H1 (cell line): ENCODE data around the gene ASCC1. TPM values are rescaled to one million over a fixed set of nuclear protein-coding genes. Genes with fewer than 3 reads are reported as not detected.

Source experiments
- CTCF ChIA-PET: fragments of 300-600 bp; sonication (Branson Sonifier 250); formaldehyde crosslinking; loops from one replicate; lab custom pipeline; 2021; ENCODE audit not compliant: partially characterized antibody; lab: Charles Lee
- POLR2A ChIA-PET: fragments of 300-600 bp; sonication (Branson Sonifier 250); formaldehyde crosslinking; loops from one replicate; lab custom pipeline; 2021; ENCODE audit warnings: inconsistent platforms; ENCODE audit not compliant: partially characterized antibody; lab: Charles Lee
- DNase-seq, 2 experiments: peaks; one replicate each; pipeline versions ENCODE4 v3.0.0 to v3.0.0-alpha.2; 2010 to 2022; ENCODE audit warnings: low spot score in 2 of 2, low read depth in 1 of 2, mixed read lengths in 1 of 2
- FAIRE-seq: peaks from 2 replicates; lab custom pipeline; 2011; peaks lifted over from hg19 to GRCh38; lab: Jason Lieb, UNC
- H2AFZ ChIP-seq: 2 replicates; pipeline ENCODE4 v1.8.1; 2012; ENCODE audit warnings: low read length, inconsistent platforms
- H2AK5ac ChIP-seq: 2 replicates; pipeline ENCODE4 v1.6.1; 2013; ENCODE audit warnings: low read depth, low read length
- H2BK120ac ChIP-seq: replicated peaks from 2 replicates; pipeline ENCODE3; 2013; ENCODE audit warnings: low read depth, low read length, inconsistent platforms
- H2BK12ac ChIP-seq: 2 replicates; pipeline ENCODE4 v1.6.1; 2013; ENCODE audit warnings: low read depth, low read length
- H2BK15ac ChIP-seq: 2 replicates; pipeline ENCODE4 v1.6.1; 2013; ENCODE audit warnings: low read length
- H2BK20ac ChIP-seq: 2 replicates; pipeline ENCODE4 v1.6.1; 2013; ENCODE audit warnings: low read length
- H2BK5ac ChIP-seq: 2 replicates; pipeline ENCODE4 v1.6.1; 2013; ENCODE audit warnings: low read depth, low read length
- H3K14ac ChIP-seq: 2 replicates; pipeline ENCODE4 v1.6.1; 2013; ENCODE audit warnings: inconsistent platforms; ENCODE audit not compliant: insufficient read length
- H3K18ac ChIP-seq: 2 replicates; pipeline ENCODE4 v1.6.1; 2013; ENCODE audit warnings: low read length; ENCODE audit errors: extremely low read depth
- H3K23ac ChIP-seq: 2 replicates; pipeline ENCODE4 v1.6.1; 2013; ENCODE audit warnings: inconsistent platforms; ENCODE audit not compliant: insufficient read length
- H3K23me2 ChIP-seq: 2 replicates; pipeline ENCODE4 v1.6.1; 2013; ENCODE audit warnings: low read depth, low read length
- H3K27ac ChIP-seq: 2 replicates; pipeline ENCODE4 v1.6.1; 2011; ENCODE audit warnings: low read depth, low read length, inconsistent platforms
- H3K27me3 ChIP-seq, 4 experiments: replicated peaks in 1 of 4; 1 replicate in 1 of 4; 2 replicates in 3 of 4; pipeline versions ENCODE4 v1.6.1 to v1.8.1; 2011 to 2013; ENCODE audit warnings: low read length in 3 of 4, mild to moderate bottlenecking in 3 of 4, inconsistent platforms in 2 of 4, mixed read lengths in 2 of 4, moderate library complexity in 1 of 4; ENCODE audit not compliant: control insufficient read depth in 3 of 4, insufficient read depth in 3 of 4; ENCODE audit errors: extremely low read depth in 1 of 4
- H3K36me3 ChIP-seq, 4 experiments: 2 replicates each; pipeline versions ENCODE4 v1.6.1 to v1.8.1; 2011 to 2013; ENCODE audit warnings: mild to moderate bottlenecking in 4 of 4, low read length in 3 of 4, moderate library complexity in 2 of 4, control low read depth in 1 of 4, inconsistent platforms in 1 of 4; ENCODE audit not compliant: insufficient read depth in 4 of 4, control insufficient read depth in 2 of 4
- H3K4ac ChIP-seq: replicated peaks from 2 replicates; pipeline ENCODE3; 2013; ENCODE audit warnings: low read length, low read depth, mixed read lengths, inconsistent platforms; ENCODE audit not compliant: insufficient read length
- H3K4me1 ChIP-seq, 4 experiments: replicated peaks in 1 of 4; 1 replicate in 1 of 4; 2 replicates in 3 of 4; pipeline versions ENCODE4 v1.6.1 to v1.8.1; 2011 to 2013; ENCODE audit warnings: low read length in 3 of 4, inconsistent platforms in 2 of 4, mixed read lengths in 1 of 4; ENCODE audit not compliant: insufficient read depth in 4 of 4, control insufficient read depth in 3 of 4
- H3K4me2 ChIP-seq, 2 experiments: 2 replicates each; pipeline versions ENCODE4 v1.6.1 to v1.8.1; 2011 to 2013; ENCODE audit warnings: low read depth in 2 of 2, low read length in 2 of 2, control low read depth in 1 of 2, inconsistent platforms in 1 of 2, mild to moderate bottlenecking in 1 of 2; ENCODE audit not compliant: insufficient read depth in 1 of 2
- H3K4me3 ChIP-seq, 4 experiments: fragments of 200-600, 300-600 bp in 1 of 4; sonication (generic), shearing (Covaris generic), sonication (Bioruptor Twin) in 1 of 4; 2 replicates each; pipeline versions ENCODE4 v1.5.1 to v1.8.1; 2011 to 2016; ENCODE audit warnings: low read length in 4 of 4, low read depth in 3 of 4, control low read depth in 2 of 4, inconsistent platforms in 2 of 4, mild to moderate bottlenecking in 2 of 4, mixed read lengths in 1 of 4, moderate library complexity in 1 of 4; ENCODE audit not compliant: insufficient read depth in 2 of 4; ENCODE audit errors: extremely low read depth in 1 of 4
- H3K56ac ChIP-seq: replicated peaks from 2 replicates; pipeline ENCODE3; 2013; ENCODE audit warnings: low read depth, mild to moderate bottlenecking, mixed read lengths, low read length, inconsistent platforms; ENCODE audit not compliant: insufficient read length
- H3K79me1 ChIP-seq: 2 replicates; pipeline ENCODE4 v1.6.1; 2013; ENCODE audit warnings: low read depth, low read length, control low read depth
- H3K79me2 ChIP-seq, 2 experiments: 2 replicates each; pipeline versions ENCODE4 v1.6.1 to v1.8.1; 2012 to 2013; ENCODE audit warnings: low read length in 2 of 2, mild to moderate bottlenecking in 2 of 2, inconsistent platforms in 1 of 2; ENCODE audit not compliant: insufficient read depth in 2 of 2, control insufficient read depth in 1 of 2
- H3K9ac ChIP-seq, 4 experiments: replicated peaks in 1 of 4; 1 replicate in 1 of 4; 2 replicates in 3 of 4; pipeline versions ENCODE4 v1.6.1 to v1.8.1; 2011 to 2013; ENCODE audit warnings: low read depth in 3 of 4, low read length in 3 of 4, control low read depth in 2 of 4, mild to moderate bottlenecking in 2 of 4, moderate library complexity in 2 of 4, inconsistent platforms in 1 of 4; ENCODE audit errors: extremely low read depth in 1 of 4
- H3K9me3 ChIP-seq, 2 experiments: 2 replicates each; pipeline versions ENCODE4 v1.6.1 to v1.8.1; 2012 to 2013; ENCODE audit warnings: mild to moderate bottlenecking in 2 of 2, moderate library complexity in 2 of 2, control low read depth in 1 of 2, inconsistent platforms in 1 of 2, low read depth in 1 of 2, low read length in 1 of 2, mixed read lengths in 1 of 2; ENCODE audit not compliant: insufficient read depth in 2 of 2
- H4K20me1 ChIP-seq, 2 experiments: replicated peaks in 1 of 2; 2 replicates each; pipeline versions ENCODE3 to v1.8.1; 2011 to 2013; ENCODE audit warnings: inconsistent platforms in 2 of 2, low read length in 2 of 2, mild to moderate bottlenecking in 1 of 2; ENCODE audit not compliant: insufficient read depth in 2 of 2, control insufficient read depth in 1 of 2
- H4K5ac ChIP-seq: 2 replicates; pipeline ENCODE4 v1.6.1; 2013; ENCODE audit warnings: low read length, low read depth, mixed read lengths, inconsistent platforms; ENCODE audit not compliant: insufficient read length
- H4K8ac ChIP-seq: 2 replicates; pipeline ENCODE4 v1.8.0; 2013; ENCODE audit warnings: mild to moderate bottlenecking, moderate library complexity, low read length, inconsistent platforms; ENCODE audit not compliant: insufficient read depth; ENCODE audit errors: extremely low read depth
- H4K91ac ChIP-seq: replicated peaks from 2 replicates; pipeline ENCODE3; 2013; ENCODE audit warnings: low read length, mixed read lengths, inconsistent platforms; ENCODE audit not compliant: insufficient read length
- ASH2L ChIP-seq: fragments of 200-600, 300-600 bp; sonication (generic); IDR thresholded peaks from one replicate; pipeline ENCODE4 v1.7.1; 2017; ENCODE audit warnings: low read length
- RAD21 ChIP-seq, 2 experiments: IDR thresholded peaks in 1 of 2; conservative IDR thresholded peaks in 1 of 2; 2 replicates each; pipeline ENCODE4 v1.6.1; 2011; ENCODE audit warnings: low read depth in 2 of 2, low read length in 2 of 2, improper control_type of control experiment in 1 of 2, inconsistent platforms in 1 of 2, mild to moderate bottlenecking in 1 of 2, moderate library complexity in 1 of 2
- SAP30 ChIP-seq: fragments of 300-600 bp; sonication (generic); IDR thresholded peaks from 2 replicates; pipeline ENCODE4 v1.7.1; 2012; ENCODE audit warnings: low read length, moderate library complexity, mild to moderate bottlenecking, inconsistent platforms; ENCODE audit not compliant: insufficient read depth, insufficient replicate concordance
- TAF7 ChIP-seq: optimal IDR thresholded peaks from 2 replicates; pipeline ENCODE3; 2011; ENCODE audit warnings: low read depth, mild to moderate bottlenecking, inconsistent platforms, low read length, moderate library complexity, borderline replicate concordance
- WGBS, 2 experiments: shearing (Covaris generic) in 1 of 2; methylation state at CpG; one replicate each; pipeline versions ENCODE4 v1.1.6 to v1.1.7; 2013 to 2015; ENCODE audit warnings: low lambda C conversion rate in 2 of 2, mixed read lengths in 2 of 2, inconsistent platforms in 1 of 2, low coverage in 1 of 2, missing lambda C conversion rate in 1 of 2; ENCODE audit not compliant: insufficient replicate concordance in 2 of 2, insufficient coverage in 1 of 2, insufficient read length in 1 of 2; ENCODE audit errors: extremely low coverage in 1 of 2, missing lambda C conversion rate in 1 of 2; 5-methylcytosine and 5-hydroxymethylcytosine counted together
- polyA plus RNA-seq, 7 experiments: library from polyadenylated mRNA; depleted of rRNA in 3 of 7; stranded (reverse) in 5 of 7; unstranded in 2 of 7; fragments of >200 nt in 5 of 7; fragments of 200-250 nt in 2 of 7; gene quantifications; 1 replicate in 5 of 7; 2 replicates in 1 of 7; 4 replicates in 1 of 7; pipeline versions ENCODE4 v1.2.1 to v1.2.3, GENCODE V29; 2011 to 2013; ENCODE audit warnings: missing spikeins in 2 of 7, mixed read lengths in 2 of 7
- total RNA-seq: library from RNA; stranded (reverse); fragmentation: NEBNext Ultra II Directional; extraction: Animal tissue kit (Norgen Biotek cat#: 25700); gene quantifications from 2 replicates; pipeline ENCODE4 v1.2.1, GENCODE V29; 2021
- TF ChIP-seq, protein P1 (sequence below): IDR thresholded peaks from 2 replicates; pipeline ENCODE4 v1.6.1; 2012; ENCODE audit warnings: low read length, inconsistent platforms
- TF ChIP-seq, protein P2 (sequence below): IDR thresholded peaks from 2 replicates; pipeline ENCODE4 v1.6.1; 2011; ENCODE audit warnings: low read length, improper control_type of control experiment
- TF ChIP-seq, protein P3 (sequence below): IDR thresholded peaks from 2 replicates; pipeline ENCODE4 v1.6.1; 2012; ENCODE audit warnings: inconsistent platforms

The ASCC1 gene
- total and polyA plus RNA-seq, 2 of the 8 experiments (the other 6 are each of a cell fraction or from before 2014, with no cell fraction given) = 25.6 to 35.8 TPM

DNA sequence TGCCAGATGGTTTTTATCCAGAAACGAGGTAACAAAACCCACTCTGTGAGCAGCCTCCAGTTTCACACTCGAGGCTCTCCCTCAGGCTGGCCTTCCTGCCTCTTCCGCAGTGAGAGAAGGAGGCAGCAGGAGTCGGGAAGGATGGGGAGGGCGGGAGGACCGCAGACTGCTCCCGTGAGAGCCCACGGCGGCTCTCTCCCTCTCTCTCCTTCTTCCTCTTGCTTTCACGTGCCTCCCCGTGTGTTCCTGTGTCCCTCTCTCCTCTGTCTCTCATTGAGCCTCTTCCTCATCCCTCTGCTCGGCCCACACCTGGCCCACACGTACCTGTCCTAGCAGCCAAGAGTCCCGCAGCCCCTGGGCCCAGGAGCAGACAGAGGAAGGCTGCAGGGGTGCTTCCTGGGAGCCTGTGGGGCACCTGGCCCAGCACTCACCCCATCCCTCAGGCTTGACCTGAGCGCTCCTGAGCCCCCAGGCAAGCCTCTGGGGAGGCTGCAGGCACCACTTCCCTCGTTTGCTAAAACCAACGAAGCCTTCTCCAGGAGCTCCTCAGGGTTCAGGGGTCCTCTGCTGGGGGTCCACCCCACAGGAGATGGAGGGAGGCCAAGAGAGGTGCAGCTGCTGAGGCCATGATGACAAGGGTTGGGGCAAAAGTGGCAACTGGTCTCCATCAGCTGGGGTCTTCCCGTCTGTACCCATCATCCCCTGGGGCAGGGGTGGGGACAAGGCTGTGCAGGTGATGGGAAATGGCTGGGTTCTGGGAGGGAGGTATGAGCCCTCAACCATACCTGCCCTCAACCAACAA lies 141.3 kb downstream of the ASCC1 start:
- Histone ChIP-seq H3K4ac (no peak overlapping the region), H3K4me2 (no peak overlapping the region), H2AFZ (no peak overlapping the region), H4K8ac (peak overlapping the region; percentile 39; the same call in 1 of the 2 replicates), H3K9ac (no peak overlapping the region), H3K9me3 (no peaks in the 10 kb centered on the region), H2BK15ac (no peak overlapping the region), H3K18ac (no peak overlapping the region), H3K23me2 (no peaks in the 10 kb centered on the region), H3K23ac (no peak overlapping the region), H2AK5ac (no peak overlapping the region), H3K79me2 (no peaks in the 10 kb centered on the region), H3K4me3 (no peak overlapping the region), H3K14ac (no peak overlapping the region), H3K4me1 (peaks cover 0 to 3% (median 3%) of the 10 kb centered on the region in 4 experiments; a peak in 4 of 7 replicates), H2BK20ac (no peak overlapping the region), H2BK5ac (no peak overlapping the region), H2BK12ac (no peak overlapping the region), H4K5ac (no peak overlapping the region), H3K79me1 (no peaks in the 10 kb centered on the region), H3K27me3 (no peaks in the 10 kb centered on the region), H3K27ac (no peak overlapping the region), H3K36me3 (no peaks in the 10 kb centered on the region; a peak in 1 of 8 replicates), H3K56ac (no peak overlapping the region), H2BK120ac (no peak overlapping the region), H4K91ac (no peak overlapping the region), H4K20me1 (no peaks in the 10 kb centered on the region)
- 80% methylated on average over 13 of the region's 18 CpGs; no CpG with 5 or more reads in 1 of the 2 experiments for WGBS, 2 experiments
- ChIA-PET CTCF (interaction anchor here (1.4 to 10.2 kb wide), 3 partner anchors 7 to 117 kb away, joined by 3 to 100 read pairs (median 10); no protein-coding TSS in a partner anchor), POLR2A (no interaction called here)
- FAIRE-seq (no peak), DNase-seq (no peak)
- TF ChIP-seq RAD21 (IDR thresholded peaks at IDR 0.05 in 1 of 2, conservative IDR thresholded peaks at IDR 0.05 in 1 of 2; ENCODE audit: low read depth in 2 of 2, low read length in 2 of 2) = no peak
- no peak for TF ChIP-seq ASH2L
- TF ChIP-seq, protein P1, sequence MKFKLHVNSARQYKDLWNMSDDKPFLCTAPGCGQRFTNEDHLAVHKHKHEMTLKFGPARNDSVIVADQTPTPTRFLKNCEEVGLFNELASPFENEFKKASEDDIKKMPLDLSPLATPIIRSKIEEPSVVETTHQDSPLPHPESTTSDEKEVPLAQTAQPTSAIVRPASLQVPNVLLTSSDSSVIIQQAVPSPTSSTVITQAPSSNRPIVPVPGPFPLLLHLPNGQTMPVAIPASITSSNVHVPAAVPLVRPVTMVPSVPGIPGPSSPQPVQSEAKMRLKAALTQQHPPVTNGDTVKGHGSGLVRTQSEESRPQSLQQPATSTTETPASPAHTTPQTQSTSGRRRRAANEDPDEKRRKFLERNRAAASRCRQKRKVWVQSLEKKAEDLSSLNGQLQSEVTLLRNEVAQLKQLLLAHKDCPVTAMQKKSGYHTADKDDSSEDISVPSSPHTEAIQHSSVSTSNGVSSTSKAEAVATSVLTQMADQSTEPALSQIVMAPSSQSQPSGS = no peak
- TF ChIP-seq, protein P2, sequence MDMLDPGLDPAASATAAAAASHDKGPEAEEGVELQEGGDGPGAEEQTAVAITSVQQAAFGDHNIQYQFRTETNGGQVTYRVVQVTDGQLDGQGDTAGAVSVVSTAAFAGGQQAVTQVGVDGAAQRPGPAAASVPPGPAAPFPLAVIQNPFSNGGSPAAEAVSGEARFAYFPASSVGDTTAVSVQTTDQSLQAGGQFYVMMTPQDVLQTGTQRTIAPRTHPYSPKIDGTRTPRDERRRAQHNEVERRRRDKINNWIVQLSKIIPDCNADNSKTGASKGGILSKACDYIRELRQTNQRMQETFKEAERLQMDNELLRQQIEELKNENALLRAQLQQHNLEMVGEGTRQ = no peak
- TF ChIP-seq, protein P3, sequence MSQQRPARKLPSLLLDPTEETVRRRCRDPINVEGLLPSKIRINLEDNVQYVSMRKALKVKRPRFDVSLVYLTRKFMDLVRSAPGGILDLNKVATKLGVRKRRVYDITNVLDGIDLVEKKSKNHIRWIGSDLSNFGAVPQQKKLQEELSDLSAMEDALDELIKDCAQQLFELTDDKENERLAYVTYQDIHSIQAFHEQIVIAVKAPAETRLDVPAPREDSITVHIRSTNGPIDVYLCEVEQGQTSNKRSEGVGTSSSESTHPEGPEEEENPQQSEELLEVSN = no peak
- no peak for TF ChIP-seq SAP30
- no peak for TF ChIP-seq TAF7
